ENCODE data around the gene FAM20B.
A peak's percentile ranks its signal among the peaks of the same experiment; 100 is the strongest.
"Not testable (repeated sequence)": the region's sequence is repeated elsewhere in the genome, so short reads cannot be mapped to it uniquely, and the experiment has no call there.

The FAM20B gene

GRCh38 chr1:179023946-179024650 lies 1.6 kb upstream of the FAM20B start:
- DNase-seq (ENCODE audit: extremely low read depth in 1 of 2, low read depth in 1 of 2) = no peak

GRCh38 chr1:179025975-179026812 lies 500 bp downstream of the FAM20B start:
- DNase-seq (ENCODE audit: extremely low read depth in 1 of 2, low read depth in 1 of 2) = peak; percentile 45 to 56

GRCh38 chr1:179026813-179027669 lies 1.3 kb downstream of the FAM20B start:
- DNase-seq (ENCODE audit: extremely low read depth in 1 of 2, low read depth in 1 of 2) = no peak

GRCh38 chr1:179029321-179029759 lies 3.6 kb downstream of the FAM20B start:
- DNase-seq (ENCODE audit: extremely low read depth in 1 of 2, low read depth in 1 of 2) = no peak

GRCh38 chr1:179030130-179030529 lies 4.4 kb downstream of the FAM20B start:
- DNase-seq (ENCODE audit: extremely low read depth in 1 of 2, low read depth in 1 of 2) = no peak

- DNase-seq (ENCODE audit: extremely low read depth in 1 of 2, low read depth in 1 of 2) = no peak
These were observed 5.0 kb downstream of the FAM20B start for GRCh38 chr1:179030683-179031082.

GRCh38 chr1:179031284-179031683 lies 5.6 kb downstream of the FAM20B start:
- no peak for DNase-seq (ENCODE audit: extremely low read depth in 1 of 2, low read depth in 1 of 2)

GRCh38 chr1:179031855-179032513 lies 6.3 kb downstream of the FAM20B start:
- DNase-seq (ENCODE audit: extremely low read depth in 1 of 2, low read depth in 1 of 2) = no peak

- no peak for DNase-seq (ENCODE audit: extremely low read depth in 1 of 2, low read depth in 1 of 2)
These were observed 9.0 kb downstream of the FAM20B start for GRCh38 chr1:179034720-179035119.

- DNase-seq (ENCODE audit: extremely low read depth in 1 of 2, low read depth in 1 of 2) = peak in 1 of 2 donors; percentile 8
These were observed 11.3 kb downstream of the FAM20B start for GRCh38 chr1:179036844-179037465.

- no peak for DNase-seq (ENCODE audit: extremely low read depth in 1 of 2, low read depth in 1 of 2)
These were observed 13.0 kb downstream of the FAM20B start for GRCh38 chr1:179038528-179039281.

- not testable (repeated sequence) for DNase-seq (ENCODE audit: extremely low read depth in 1 of 2, low read depth in 1 of 2)
These were observed 13.9 kb downstream of the FAM20B start for GRCh38 chr1:179039502-179040174.

- not testable (repeated sequence) for DNase-seq (ENCODE audit: extremely low read depth in 1 of 2, low read depth in 1 of 2)
These were observed 14.5 kb downstream of the FAM20B start for GRCh38 chr1:179040175-179040551.

- no peak for DNase-seq (ENCODE audit: extremely low read depth in 1 of 2, low read depth in 1 of 2)
These were observed 16.4 kb downstream of the FAM20B start for GRCh38 chr1:179042087-179042486.

GRCh38 chr1:179042700-179043099 lies 17.0 kb downstream of the FAM20B start:
- DNase-seq (ENCODE audit: extremely low read depth in 1 of 2, low read depth in 1 of 2) = no peak

GRCh38 chr1:179043266-179043665 lies 17.6 kb downstream of the FAM20B start:
- no peak for DNase-seq (ENCODE audit: extremely low read depth in 1 of 2, low read depth in 1 of 2)

- no peak for DNase-seq (ENCODE audit: extremely low read depth in 1 of 2, low read depth in 1 of 2)
These were observed 18.2 kb downstream of the FAM20B start for GRCh38 chr1:179043907-179044306.

- DNase-seq (ENCODE audit: extremely low read depth in 1 of 2, low read depth in 1 of 2) = no peak
These were observed 21.3 kb downstream of the FAM20B start for GRCh38 chr1:179046808-179047635.
